VCaP (cell line): ENCODE data around the gene ENKUR.

ENCODE experiments used
- H3K27ac ChIP-seq: fragments of 450-650 bp; 2 replicates; pipeline ENCODE4 v1.5.1; 2017
- TF ChIP-seq, protein P1 (sequence below): fragments of 450-650 bp; conservative IDR thresholded peaks from 2 replicates; pipeline ENCODE4 v1.5.1; 2017; ENCODE audit warnings: mild to moderate bottlenecking, moderate library complexity

Gene ENKUR

GRCh38 chr10:24944512-24945255, 71.3 kb downstream of the ENKUR start:
- TF ChIP-seq, protein P1, sequence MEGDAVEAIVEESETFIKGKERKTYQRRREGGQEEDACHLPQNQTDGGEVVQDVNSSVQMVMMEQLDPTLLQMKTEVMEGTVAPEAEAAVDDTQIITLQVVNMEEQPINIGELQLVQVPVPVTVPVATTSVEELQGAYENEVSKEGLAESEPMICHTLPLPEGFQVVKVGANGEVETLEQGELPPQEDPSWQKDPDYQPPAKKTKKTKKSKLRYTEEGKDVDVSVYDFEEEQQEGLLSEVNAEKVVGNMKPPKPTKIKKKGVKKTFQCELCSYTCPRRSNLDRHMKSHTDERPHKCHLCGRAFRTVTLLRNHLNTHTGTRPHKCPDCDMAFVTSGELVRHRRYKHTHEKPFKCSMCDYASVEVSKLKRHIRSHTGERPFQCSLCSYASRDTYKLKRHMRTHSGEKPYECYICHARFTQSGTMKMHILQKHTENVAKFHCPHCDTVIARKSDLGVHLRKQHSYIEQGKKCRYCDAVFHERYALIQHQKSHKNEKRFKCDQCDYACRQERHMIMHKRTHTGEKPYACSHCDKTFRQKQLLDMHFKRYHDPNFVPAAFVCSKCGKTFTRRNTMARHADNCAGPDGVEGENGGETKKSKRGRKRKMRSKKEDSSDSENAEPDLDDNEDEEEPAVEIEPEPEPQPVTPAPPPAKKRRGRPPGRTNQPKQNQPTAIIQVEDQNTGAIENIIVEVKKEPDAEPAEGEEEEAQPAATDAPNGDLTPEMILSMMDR, result no peak
- no peak overlapping the region for H3K27ac ChIP-seq

- TF ChIP-seq, protein P1, result no peak
- no peak overlapping the region for H3K27ac ChIP-seq
These were observed 77.4 kb downstream of the ENKUR start for GRCh38 chr10:24938525-24938924.

- TF ChIP-seq, protein P1, result no peak
These were observed 77.9 kb downstream of the ENKUR start for GRCh38 chr10:24938076-24938475.

DNA sequence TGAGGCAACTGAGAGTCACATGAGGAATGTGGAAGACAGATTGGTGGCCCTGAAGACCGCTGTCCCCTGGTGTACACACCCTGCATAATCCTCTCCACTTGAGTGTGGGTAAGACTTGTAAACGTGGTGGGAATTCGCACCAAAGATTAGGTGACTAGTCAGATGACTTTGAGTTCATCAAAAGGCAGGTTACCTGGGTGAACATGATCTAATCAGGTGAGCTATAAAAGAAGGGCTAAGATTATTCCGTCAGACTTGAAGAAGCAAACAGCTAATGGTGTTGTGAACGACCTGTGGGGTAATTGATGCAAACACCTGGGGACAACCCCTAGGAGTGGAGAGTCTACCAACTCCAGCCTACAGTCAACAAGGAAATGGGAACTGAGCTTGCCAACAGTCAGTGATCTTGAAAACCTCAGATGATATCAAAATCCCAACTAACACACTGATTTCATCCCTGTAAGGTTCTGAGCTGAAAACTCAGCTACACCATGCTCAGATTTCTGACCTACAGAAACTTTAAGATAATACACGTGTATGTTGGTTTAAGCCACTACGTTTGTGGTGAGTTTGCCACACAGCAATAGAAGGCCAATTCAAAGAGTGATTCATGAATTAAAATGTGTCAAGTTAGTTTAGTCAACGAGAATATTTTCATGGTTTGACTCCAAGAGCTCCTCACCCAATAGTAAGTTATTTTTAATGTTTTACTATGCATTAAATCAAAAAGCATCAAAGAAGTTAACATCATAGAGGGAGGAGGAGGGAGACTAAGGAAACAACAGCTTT, 80.3 kb downstream of the ENKUR start:
- TF ChIP-seq, protein P1, result no peak

More at GRCh38 chr10:24938076-24938475, 77.9 kb downstream of the ENKUR start:
- H3K27ac ChIP-seq, result no peak overlapping the region

More for the DNA sequence above, 80.3 kb downstream of the ENKUR start:
- H3K27ac ChIP-seq, result no peak overlapping the region
